GM23248 (cell line): Measurements from ENCODE around the gene TUFM.

Experiments
- EZH2 ChIP-seq: fragments of 200-600 bp; sonication (generic); IDR thresholded peaks from 2 replicates; pipeline ENCODE4 v1.6.1; 2018; ENCODE audit warnings: antibody characterized with exemption, mild to moderate bottlenecking; ENCODE audit not compliant: insufficient read depth, poor library complexity, severe bottlenecking
- EZH2phosphoT487 ChIP-seq: fragments of 200-600 bp; sonication (generic); IDR thresholded peaks from 2 replicates; pipeline ENCODE4 v1.6.1; 2018; ENCODE audit warnings: antibody characterized with exemption, moderate library complexity, mild to moderate bottlenecking, low read depth; ENCODE audit not compliant: insufficient read depth

GRCh38 chr16:28843766-28844165, 2.4 kb downstream of the TUFM start:
- TF ChIP-seq EZH2 (no peak), EZH2phosphoT487 (no peak)
